ENCODE results near the gene C9orf85. TPM values are rescaled to one million over a fixed set of nuclear protein-coding genes. Genes with fewer than 3 reads are reported as not detected.

The C9orf85 gene
- total and polyA plus RNA-seq, 2 experiments from 2014 or later = 12.2 to 20.3 TPM

GRCh38 chr9:71965403-71965802 is 54.0 kb downstream of the C9orf85 start:
- Histone ChIP-seq H3K4me1 (ENCODE audit: insufficient read depth) (peaks cover 4% of the 10 kb centered on the region), H3K9me3 (ENCODE audit: low read depth) (no peaks in the 10 kb centered on the region), H4K20me1 (ENCODE audit: insufficient read depth, poor library complexity, severe bottlenecking) (no peaks in the 10 kb centered on the region), H3K27me3 (no peaks in the 10 kb centered on the region), H3K79me2 (peaks cover 3% of the 10 kb centered on the region), H3K4me2 (no peak overlapping the region), H3K9me2 (replicated peaks; ENCODE audit: insufficient read depth) (no peaks in the 10 kb centered on the region), H2AFZ (no peak overlapping the region), H3K36me3 (replicated peaks; ENCODE audit: insufficient read depth, low read depth) (no peaks in the 10 kb centered on the region), H3K4me3 (no peak overlapping the region), H3K27ac (no peak overlapping the region)
- no peak for DNase-seq (ENCODE audit: low spot score)
- 100% methylated on average over 1 of the region's 1 CpG for WGBS (ENCODE audit: low lambda C conversion rate, missing lambda C conversion rate)
- no peak for TF ChIP-seq EZH2phosphoT487 (IDR thresholded peaks at IDR 0.05; ENCODE audit: low read depth, severe bottlenecking, unreplicated experiment)
- no peak for TF ChIP-seq EZH2 (IDR thresholded peaks at IDR 0.05; ENCODE audit: borderline replicate concordance)
- TF ChIP-seq CTCF (IDR thresholded peaks at IDR 0.05; ENCODE audit: poor library complexity) = no peak

- no peaks in the 10 kb centered on the region for H4K20me1 ChIP-seq (ENCODE audit: insufficient read depth, poor library complexity, severe bottlenecking)
- TF ChIP-seq EZH2 (IDR thresholded peaks at IDR 0.05; ENCODE audit: borderline replicate concordance) (no peak), EZH2phosphoT487 (IDR thresholded peaks at IDR 0.05; ENCODE audit: low read depth, severe bottlenecking, unreplicated experiment) (no peak), CTCF (IDR thresholded peaks at IDR 0.05; ENCODE audit: poor library complexity) (no peak)
These were observed 55.2 kb downstream of the C9orf85 start for GRCh38 chr9:71966601-71967000.

GRCh38 chr9:71968541-71969090 is 57.2 kb downstream of the C9orf85 start:
- no peaks in the 10 kb centered on the region for H3K9me3 ChIP-seq (ENCODE audit: low read depth)
- no peak overlapping the region for H3K4me2 ChIP-seq
- H4K20me1 ChIP-seq (ENCODE audit: insufficient read depth, poor library complexity, severe bottlenecking) = no peaks in the 10 kb centered on the region
- H2AFZ ChIP-seq = no peak overlapping the region
- H3K4me3 ChIP-seq = no peak overlapping the region
- H3K4me1 ChIP-seq (ENCODE audit: insufficient read depth) = peaks cover 4% of the 10 kb centered on the region
- no peak overlapping the region for H3K27ac ChIP-seq
- TF ChIP-seq EZH2 (IDR thresholded peaks at IDR 0.05; ENCODE audit: borderline replicate concordance) (no peak), CTCF (IDR thresholded peaks at IDR 0.05; ENCODE audit: poor library complexity) (no peak), EZH2phosphoT487 (IDR thresholded peaks at IDR 0.05; ENCODE audit: low read depth, severe bottlenecking, unreplicated experiment) (no peak)
- no peaks in the 10 kb centered on the region for H3K27me3 ChIP-seq
- H3K9me2 ChIP-seq (replicated peaks; ENCODE audit: insufficient read depth) = no peaks in the 10 kb centered on the region
- H3K79me2 ChIP-seq = peaks cover 6% of the 10 kb centered on the region
- 87% methylated on average over 10 of the region's 10 CpGs for WGBS (ENCODE audit: low lambda C conversion rate, missing lambda C conversion rate)
- no peaks in the 10 kb centered on the region for H3K36me3 ChIP-seq (replicated peaks; ENCODE audit: insufficient read depth, low read depth)
- no peak for DNase-seq (ENCODE audit: low spot score)

More at GRCh38 chr9:71966601-71967000, 55.2 kb downstream of the C9orf85 start:
- no peak overlapping the region for H2AFZ ChIP-seq
- 55% methylated on average over 5 of the region's 5 CpGs for WGBS (ENCODE audit: low lambda C conversion rate, missing lambda C conversion rate)
- peaks cover 6% of the 10 kb centered on the region for H3K79me2 ChIP-seq
- no peak overlapping the region for H3K4me2 ChIP-seq
- no peaks in the 10 kb centered on the region for H3K9me2 ChIP-seq (replicated peaks; ENCODE audit: insufficient read depth)
- no peaks in the 10 kb centered on the region for H3K27me3 ChIP-seq
- H3K4me3 ChIP-seq = no peak overlapping the region
- H3K27ac ChIP-seq = no peak overlapping the region
- no peak for DNase-seq (ENCODE audit: low spot score)
- H3K9me3 ChIP-seq (ENCODE audit: low read depth) = no peaks in the 10 kb centered on the region
- H3K36me3 ChIP-seq (replicated peaks; ENCODE audit: insufficient read depth, low read depth) = no peaks in the 10 kb centered on the region
- peaks cover 4% of the 10 kb centered on the region for H3K4me1 ChIP-seq (ENCODE audit: insufficient read depth)
